SJCRH30 (cell line): ENCODE results near the gene GLO1. TPM values are rescaled to one million over a fixed set of nuclear protein-coding genes. Genes with fewer than 3 reads are reported as not detected.

Source experiments
- DNase-seq, 2 experiments: peaks; one replicate each; pipeline ENCODE4 v3.0.0-alpha.2; 2015 to 2020
- H3K27ac ChIP-seq: fragments of 250-450 bp; sonication (Bioruptor Pico); 2 replicates; pipeline ENCODE4 v1.5.1; 2020; ENCODE audit warnings: mild to moderate bottlenecking, moderate library complexity
- H3K27me3 ChIP-seq: fragments of 250-450 bp; sonication (Bioruptor Pico); 2 replicates; pipeline ENCODE4 v1.5.1; 2020; ENCODE audit warnings: mild to moderate bottlenecking, moderate library complexity
- H3K36me3 ChIP-seq: fragments of 250-450 bp; sonication (Bioruptor Pico); 2 replicates; pipeline ENCODE4 v1.5.1; 2020; ENCODE audit warnings: mild to moderate bottlenecking, moderate library complexity
- H3K4me1 ChIP-seq: fragments of 250-450 bp; sonication (Bioruptor Pico); 2 replicates; pipeline ENCODE4 v1.5.1; 2020; ENCODE audit warnings: mild to moderate bottlenecking, moderate library complexity
- H3K4me3 ChIP-seq: fragments of 250-450 bp; sonication (Bioruptor Pico); 2 replicates; pipeline ENCODE4 v1.5.1; 2020; ENCODE audit warnings: mild to moderate bottlenecking, moderate library complexity
- H3K9me3 ChIP-seq: fragments of 250-450 bp; sonication (Bioruptor Pico); replicated peaks from 2 replicates; pipeline ENCODE4 v1.5.1; 2020; ENCODE audit warnings: mild to moderate bottlenecking, moderate library complexity
- total RNA-seq: library from RNA; depleted of rRNA; stranded (reverse); fragments of >200 nt; shearing (Covaris generic); gene quantifications from 2 replicates; pipeline ENCODE4 v1.2.3, GENCODE V29; 2014

Gene GLO1
- total RNA-seq, 1 experiment from 2014 or later, result 485 TPM

DNA sequence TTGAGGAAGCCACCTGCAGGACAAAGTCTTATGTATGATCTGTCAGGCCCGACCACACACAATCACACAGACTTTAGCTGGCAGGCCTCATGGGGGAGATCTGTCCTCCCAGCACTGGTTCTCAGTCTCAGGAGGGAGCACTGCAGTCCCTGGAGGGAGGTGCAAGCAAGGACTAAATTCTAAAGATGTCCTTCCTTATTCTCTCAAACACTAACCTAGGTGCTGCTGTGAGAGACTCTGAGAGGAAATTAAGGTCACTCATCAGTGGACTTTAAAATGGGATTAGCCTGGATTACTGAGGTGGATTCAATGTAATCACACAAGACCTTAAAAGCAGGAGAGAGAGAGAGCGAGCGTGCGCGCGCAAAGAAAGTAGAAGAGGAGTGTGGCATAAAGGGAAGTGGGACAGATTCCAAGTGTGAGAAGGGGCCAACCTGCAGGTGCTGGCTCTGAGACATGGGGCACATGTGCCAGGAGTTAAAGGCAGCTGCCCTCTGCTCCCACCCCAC lies 14.3 kb downstream of the GLO1 start:
- H3K4me1 ChIP-seq, result no peaks in the 10 kb centered on the region
- H3K9me3 ChIP-seq, result no peaks in the 10 kb centered on the region
- DNase-seq, result no peak
- H3K27me3 ChIP-seq, result no peaks in the 10 kb centered on the region
- peaks cover 43% of the 10 kb centered on the region for H3K36me3 ChIP-seq
- no peak overlapping the region for H3K4me3 ChIP-seq
- H3K27ac ChIP-seq, result no peak overlapping the region

DNA sequence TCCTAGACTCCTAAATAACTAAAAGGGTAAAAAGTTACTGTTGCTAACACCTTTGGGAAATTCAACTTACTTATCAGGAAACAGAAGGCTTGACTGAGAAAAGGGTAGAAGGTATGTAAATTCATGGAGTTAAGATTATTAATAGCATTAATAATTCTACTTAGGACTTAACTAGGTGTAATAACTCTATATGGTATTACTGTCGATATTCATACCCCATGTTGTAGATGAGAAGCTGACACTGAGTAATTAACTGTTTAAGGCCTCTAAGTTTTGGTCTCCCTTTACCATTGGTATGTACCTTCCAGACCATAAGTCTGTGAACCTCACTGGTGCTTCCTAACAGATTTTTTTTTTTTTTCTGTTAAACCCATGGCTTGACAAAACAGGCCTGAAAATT lies 15.4 kb downstream of the GLO1 start:
- Histone ChIP-seq H3K36me3 (peaks cover 47% of the 10 kb centered on the region), H3K4me3 (no peak overlapping the region), H3K27ac (no peak overlapping the region), H3K9me3 (no peaks in the 10 kb centered on the region), H3K4me1 (no peaks in the 10 kb centered on the region), H3K27me3 (no peaks in the 10 kb centered on the region)
- DNase-seq, result no peak

DNA sequence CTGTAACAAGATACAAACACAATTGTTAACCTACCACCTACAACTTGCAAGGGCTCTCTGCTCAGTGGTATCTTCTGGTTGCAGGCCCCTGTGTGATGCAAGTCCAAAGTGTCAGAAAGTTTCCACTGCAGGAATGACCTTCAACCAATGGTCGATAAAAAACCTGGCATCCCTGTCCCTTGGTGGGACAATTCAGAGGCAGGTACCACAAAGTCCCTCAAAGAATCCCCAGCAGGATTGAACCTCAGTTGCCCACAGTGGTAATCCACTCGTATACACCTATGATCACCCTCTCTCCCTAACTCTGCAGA lies 15.9 kb downstream of the GLO1 start:
- DNase-seq, result no peak
- Histone ChIP-seq H3K27me3 (no peaks in the 10 kb centered on the region), H3K9me3 (no peaks in the 10 kb centered on the region), H3K4me1 (no peaks in the 10 kb centered on the region), H3K27ac (no peak overlapping the region), H3K4me3 (no peak overlapping the region), H3K36me3 (peaks cover 51% of the 10 kb centered on the region)

DNA sequence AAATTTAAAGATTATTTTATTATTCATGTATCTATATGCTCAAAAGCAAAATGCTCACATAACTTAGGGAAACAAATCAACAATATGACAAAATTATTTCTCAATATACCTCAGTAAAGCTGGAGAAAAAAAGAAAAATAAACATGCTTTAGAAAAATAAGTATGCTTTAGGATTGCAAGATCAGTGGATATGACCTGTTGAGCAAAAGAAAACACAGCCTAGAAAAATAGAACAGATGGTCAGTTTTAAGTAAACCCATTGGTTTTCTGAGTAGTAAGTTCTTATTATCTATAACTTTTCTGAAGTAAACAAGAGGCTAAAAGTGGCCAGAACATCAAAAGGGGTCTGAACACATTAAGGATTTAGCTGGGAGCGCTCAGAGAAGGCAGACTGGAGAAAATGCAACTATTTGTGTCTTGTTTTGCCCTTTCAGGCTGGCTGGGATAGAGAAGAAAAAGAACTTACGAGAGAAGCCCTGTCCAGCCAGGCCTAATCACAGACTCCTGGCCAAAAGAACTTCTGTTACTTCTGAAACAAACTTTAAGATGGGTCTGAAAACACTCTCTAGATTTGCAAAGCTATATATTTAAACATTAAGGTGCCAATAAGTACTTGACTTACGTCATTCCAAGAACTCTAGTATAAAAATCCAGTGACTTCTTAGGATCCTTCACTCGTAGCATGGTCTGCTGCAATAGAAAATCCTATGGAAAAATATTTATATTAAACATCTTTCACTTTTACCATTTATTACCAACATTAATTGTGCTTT lies 16.5 kb downstream of the GLO1 start:
- Histone ChIP-seq H3K27ac (no peak overlapping the region), H3K27me3 (no peaks in the 10 kb centered on the region), H3K4me1 (no peaks in the 10 kb centered on the region), H3K36me3 (peaks cover 55% of the 10 kb centered on the region), H3K9me3 (no peaks in the 10 kb centered on the region), H3K4me3 (no peak overlapping the region)
- DNase-seq, result no peak

GRCh38 chr6:38684904-38685303 lies 18.0 kb downstream of the GLO1 start:
- Histone ChIP-seq H3K36me3 (peaks cover 66% of the 10 kb centered on the region), H3K27me3 (no peaks in the 10 kb centered on the region)

DNA sequence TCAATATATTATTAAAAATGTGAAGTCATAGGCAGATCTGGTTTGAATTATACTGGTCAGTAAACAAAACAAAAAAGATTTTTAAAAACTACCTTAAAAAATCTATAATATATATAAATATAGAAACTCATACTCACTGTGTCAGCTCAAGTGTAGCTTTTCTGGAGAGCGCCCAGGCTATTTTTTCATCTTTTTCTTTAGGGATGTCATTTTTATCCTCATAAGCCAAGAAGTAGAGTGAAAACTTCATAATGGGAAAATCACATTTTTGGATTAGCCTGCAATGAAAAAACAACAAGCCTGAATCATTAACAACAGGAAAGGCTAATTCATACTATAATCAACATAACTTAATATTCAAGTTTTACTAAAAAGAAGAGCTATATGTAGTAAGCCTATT lies 18.7 kb downstream of the GLO1 start:
- no peak for DNase-seq
- Histone ChIP-seq H3K27ac (no peak overlapping the region), H3K27me3 (no peaks in the 10 kb centered on the region), H3K9me3 (no peaks in the 10 kb centered on the region), H3K36me3 (peaks cover 73% of the 10 kb centered on the region), H3K4me3 (no peak overlapping the region), H3K4me1 (no peaks in the 10 kb centered on the region)

More at GRCh38 chr6:38684904-38685303, 18.0 kb downstream of the GLO1 start:
- DNase-seq, result no peak
- H3K4me3 ChIP-seq, result no peak overlapping the region
- no peak overlapping the region for H3K27ac ChIP-seq
- no peaks in the 10 kb centered on the region for H3K4me1 ChIP-seq
- H3K9me3 ChIP-seq, result no peaks in the 10 kb centered on the region

- no peaks in the 10 kb centered on the region for H3K27me3 ChIP-seq
- DNase-seq, result no peak
- no peaks in the 10 kb centered on the region for H3K4me1 ChIP-seq
- H3K4me3 ChIP-seq, result no peak overlapping the region
- H3K27ac ChIP-seq, result no peak overlapping the region
- H3K36me3 ChIP-seq, result peaks cover 82% of the 10 kb centered on the region
- no peaks in the 10 kb centered on the region for H3K9me3 ChIP-seq
These were observed 21.1 kb downstream of the GLO1 start for GRCh38 chr6:38681850-38682249.

DNA sequence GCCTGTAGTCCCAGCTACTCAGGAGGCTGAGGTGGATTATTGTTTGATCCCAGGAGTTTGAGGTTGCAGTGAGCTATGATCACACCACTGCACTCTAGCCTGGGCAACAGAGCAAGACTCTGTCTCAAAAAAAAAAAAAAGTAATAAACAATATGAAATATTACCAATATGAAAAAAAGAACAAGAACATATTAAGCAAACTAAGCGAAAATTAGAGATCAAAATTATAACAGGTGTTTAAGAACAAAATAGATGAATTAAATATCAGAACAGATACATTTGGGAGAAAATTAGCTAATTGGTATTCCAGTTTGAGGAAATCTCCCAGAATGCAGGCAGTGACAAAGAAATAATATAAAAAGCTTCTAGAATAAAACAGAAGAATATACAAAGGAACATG lies 23.3 kb downstream of the GLO1 start:
- H3K4me1 ChIP-seq, result no peaks in the 10 kb centered on the region
- H3K27me3 ChIP-seq, result no peaks in the 10 kb centered on the region
- no peak overlapping the region for H3K4me3 ChIP-seq
- DNase-seq, result no peak
- H3K36me3 ChIP-seq, result peaks cover 83% of the 10 kb centered on the region
- H3K9me3 ChIP-seq, result no peaks in the 10 kb centered on the region
- no peak overlapping the region for H3K27ac ChIP-seq

GRCh38 chr6:38678178-38678760 lies 24.7 kb downstream of the GLO1 start:
- no peak overlapping the region for H3K4me3 ChIP-seq
- no peak for DNase-seq
- no peaks in the 10 kb centered on the region for H3K9me3 ChIP-seq
- H3K27me3 ChIP-seq, result no peaks in the 10 kb centered on the region
- no peaks in the 10 kb centered on the region for H3K4me1 ChIP-seq
- no peak overlapping the region for H3K27ac ChIP-seq
- H3K36me3 ChIP-seq, result peaks cover 76% of the 10 kb centered on the region

GRCh38 chr6:38676974-38677544 lies 25.9 kb downstream of the GLO1 start:
- Histone ChIP-seq H3K27ac (no peak overlapping the region), H3K36me3 (peaks cover 65% of the 10 kb centered on the region), H3K4me3 (no peak overlapping the region), H3K27me3 (no peaks in the 10 kb centered on the region), H3K9me3 (no peaks in the 10 kb centered on the region), H3K4me1 (no peaks in the 10 kb centered on the region)
- no peak for DNase-seq

GRCh38 chr6:38676236-38676973 lies 26.5 kb downstream of the GLO1 start:
- Histone ChIP-seq H3K27me3 (no peaks in the 10 kb centered on the region), H3K27ac (no peak overlapping the region), H3K36me3 (peaks cover 59% of the 10 kb centered on the region), H3K9me3 (no peaks in the 10 kb centered on the region), H3K4me3 (no peak overlapping the region), H3K4me1 (no peaks in the 10 kb centered on the region)
- DNase-seq, result no peak

DNA sequence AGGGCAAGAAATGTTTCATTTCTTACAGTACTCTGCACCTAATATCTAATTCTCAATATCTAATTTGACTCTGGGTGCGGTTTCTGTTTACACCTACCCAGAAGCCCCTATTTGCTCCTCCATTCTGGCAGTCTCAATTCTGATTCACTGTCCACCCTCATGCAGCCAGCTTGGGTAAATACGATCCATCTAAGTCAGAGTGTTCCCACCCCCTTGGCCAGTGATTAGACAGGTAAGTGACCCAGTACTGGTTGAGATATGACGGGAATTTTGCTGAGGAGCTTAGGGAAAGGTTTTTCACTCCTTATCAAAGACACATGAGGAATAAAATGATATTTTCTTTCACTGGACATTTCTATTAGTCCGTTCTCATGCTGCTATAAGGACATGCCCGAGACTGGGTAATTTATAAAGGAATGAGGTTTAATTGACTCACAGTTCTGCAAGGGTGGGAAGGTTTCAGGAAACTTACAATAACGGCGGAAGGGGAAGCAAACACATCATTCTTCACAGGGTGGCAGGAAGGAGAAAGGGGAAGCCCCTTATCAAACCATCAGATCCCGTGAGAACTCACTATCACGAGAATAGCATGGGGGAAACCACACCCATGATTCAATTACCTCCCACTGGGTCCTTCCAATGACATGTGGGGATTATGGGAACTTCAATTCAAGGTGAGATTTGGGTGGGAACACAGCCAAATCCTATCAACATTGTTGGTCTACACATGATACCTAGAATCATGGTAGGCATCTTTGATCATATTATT lies 29.4 kb downstream of the GLO1 start:
- H3K36me3 ChIP-seq, result peaks cover 37% of the 10 kb centered on the region
- DNase-seq, result no peak

GRCh38 chr6:38671885-38672467 lies 31.0 kb downstream of the GLO1 start:
- peaks cover 25% of the 10 kb centered on the region for H3K36me3 ChIP-seq
- DNase-seq, result peak; percentile 31 to 75
- no peaks in the 10 kb centered on the region for H3K9me3 ChIP-seq
- H3K4me3 ChIP-seq, result no peak overlapping the region
- no peaks in the 10 kb centered on the region for H3K4me1 ChIP-seq
- no peaks in the 10 kb centered on the region for H3K27me3 ChIP-seq
- no peak overlapping the region for H3K27ac ChIP-seq

More for the DNA sequence above, 29.4 kb downstream of the GLO1 start:
- H3K4me3 ChIP-seq, result no peak overlapping the region
- no peaks in the 10 kb centered on the region for H3K27me3 ChIP-seq
- no peaks in the 10 kb centered on the region for H3K9me3 ChIP-seq
- no peak overlapping the region for H3K27ac ChIP-seq
- no peaks in the 10 kb centered on the region for H3K4me1 ChIP-seq
